ENCODE data around the gene UAP1L1. TPM values are rescaled to one million over a fixed set of nuclear protein-coding genes. Genes with fewer than 3 reads are reported as not detected.

Gene UAP1L1
- total and polyA plus RNA-seq, 2 of the 8 experiments (the other 6 are each of a cell fraction or from before 2014, with no cell fraction given) = 2.0 to 5.4 TPM

GRCh38 chr9:137064027-137064879 lies 13.1 kb upstream of the UAP1L1 start (continued):
- TF ChIP-seq GABPA (IDR thresholded peaks at IDR 0.05; ENCODE audit: borderline replicate concordance, insufficient read depth, low read length) (peak; percentile 72; the same call in 1 of the 2 replicates), EP300 (IDR thresholded peaks at IDR 0.05; ENCODE audit: borderline replicate concordance in 1 of 2, low read depth in 2 of 2, low read length in 2 of 2) (no peak), YY1 (IDR thresholded peaks at IDR 0.05; ENCODE audit: low read depth, low read length) (peak; percentile 27; the same call in 1 of the 2 replicates), MAFK (IDR thresholded peaks at IDR 0.05; ENCODE audit: low read depth, low read length) (no peak), RXRA (IDR thresholded peaks at IDR 0.05; ENCODE audit: insufficient read depth, low read depth, low read length) (no peak), SP1 (IDR thresholded peaks at IDR 0.05; ENCODE audit: low read depth, low read length) (no peak), BRCA1 (IDR thresholded peaks at IDR 0.05; ENCODE audit: low read depth, low read length) (no peak), BCL11A (IDR thresholded peaks at IDR 0.05; ENCODE audit: low read depth in 2 of 2, low read length in 2 of 2) (no peak), TBP (IDR thresholded peaks at IDR 0.05; ENCODE audit: low read depth, low read length) (no peak), KDM5A (IDR thresholded peaks at IDR 0.05; ENCODE audit: low read length) (no peak), CBX8 (IDR thresholded peaks at IDR 0.05; ENCODE audit: borderline replicate concordance, low read depth, low read length) (no peak), SIX5 (IDR thresholded peaks at IDR 0.05; ENCODE audit: low read depth, low read length) (no peak), POLR2A (IDR thresholded peaks at IDR 0.05; ENCODE audit: control extremely low read depth in 1 of 2, low read depth in 2 of 2, low read length in 2 of 2) (no peak), CBX5 (IDR thresholded peaks at IDR 0.05; ENCODE audit: low read depth, low read length) (no peak), BACH1 (IDR thresholded peaks at IDR 0.05; ENCODE audit: low read length) (no peak), HDAC2 (IDR thresholded peaks at IDR 0.05; ENCODE audit: borderline replicate concordance in 1 of 2, low read depth in 2 of 2, low read length in 2 of 2) (no peak), SUZ12 (IDR thresholded peaks at IDR 0.05; ENCODE audit: low read length) (no peak), RAD21 (IDR thresholded peaks at IDR 0.05 in 1 of 2, conservative IDR thresholded peaks at IDR 0.05 in 1 of 2; ENCODE audit: low read depth in 2 of 2, low read length in 2 of 2) (peak; percentile 61 to 72), SIRT6 (IDR thresholded peaks at IDR 0.05; ENCODE audit: low read length) (no peak), ZNF274 (IDR thresholded peaks at IDR 0.05; ENCODE audit: borderline replicate concordance, extremely low read depth, low read length) (no peak), CREB1 (IDR thresholded peaks at IDR 0.05) (peak; percentile 79), TCF12 (IDR thresholded peaks at IDR 0.05; ENCODE audit: low read depth, low read length) (no peak), CHD2 (IDR thresholded peaks at IDR 0.05; ENCODE audit: low read length) (no peak)
